HPDE6-E6E7 (cell line): Measurements from ENCODE around the gene NSUN5.
"Not testable (repeated sequence)": the region's sequence is repeated elsewhere in the genome, so short reads cannot be mapped to it uniquely, and the experiment has no call there.

Source experiments
- DNase-seq: peaks from one replicate; pipeline ENCODE4 v3.0.0; 2011; ENCODE audit warnings: missing footprints; ENCODE audit errors: extremely low spot score

The NSUN5 gene

DNA sequence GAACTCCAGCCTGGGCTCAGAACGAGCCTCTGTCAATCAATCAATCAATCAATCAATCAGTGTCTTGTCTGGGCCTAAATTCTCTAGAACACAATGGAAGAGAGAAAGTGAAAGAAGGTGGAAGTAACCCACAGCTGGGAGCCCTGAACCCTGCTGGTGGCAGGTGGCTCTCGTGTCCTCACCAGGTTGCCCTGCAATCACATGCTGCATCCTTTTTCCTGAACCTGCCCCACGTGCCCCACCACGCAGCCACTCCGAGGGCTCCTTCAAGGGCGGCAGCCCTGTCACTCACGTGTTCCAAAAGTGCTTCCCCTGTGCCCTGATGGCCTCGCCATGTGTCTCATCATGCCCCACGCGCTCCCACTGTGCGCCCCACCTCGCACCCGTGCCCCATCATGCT lies 18.8 kb upstream of the NSUN5 start:
- DNase-seq, result not testable (repeated sequence)

- DNase-seq, result not testable (repeated sequence)
These were observed 16.8 kb upstream of the NSUN5 start for GRCh38 chr7:73325424-73325823.

DNA sequence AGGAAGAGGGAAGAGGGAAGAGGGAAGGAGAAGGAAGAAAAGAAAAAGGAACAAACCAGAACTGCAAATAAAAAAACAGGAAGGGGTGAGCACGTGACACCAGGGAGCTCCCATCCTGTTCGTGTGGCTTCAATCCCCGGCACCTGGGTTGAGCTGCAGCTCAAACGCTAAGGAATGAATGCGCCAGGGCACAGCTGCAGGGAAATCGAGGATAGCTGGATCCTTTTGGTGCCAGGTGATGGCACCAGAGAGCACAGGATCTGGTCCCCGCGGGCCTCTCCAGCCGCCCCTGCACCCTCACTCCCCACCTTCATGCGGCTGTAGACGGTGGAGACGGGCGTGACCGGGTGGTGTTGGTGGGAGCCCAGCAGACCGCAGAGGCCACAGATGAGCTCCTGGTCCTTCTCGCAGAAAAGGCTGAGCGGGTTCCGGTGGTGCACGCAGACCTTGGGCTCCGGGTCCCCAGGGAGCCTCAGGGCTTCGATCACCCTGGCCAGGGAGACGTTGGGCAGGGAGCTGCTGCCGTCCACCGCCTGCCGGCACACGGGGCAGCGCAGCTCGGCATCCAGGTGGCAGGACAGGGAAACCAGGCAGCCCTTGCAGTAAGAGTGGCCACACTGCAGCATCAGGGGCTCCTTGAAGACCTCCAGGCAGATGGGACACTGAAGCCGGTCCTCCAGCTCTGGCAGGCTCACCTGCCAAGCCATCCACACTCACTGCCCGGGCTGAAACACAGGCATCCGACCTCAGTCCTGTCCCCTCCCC lies 15.6 kb upstream of the NSUN5 start:
- peak; percentile 53 for DNase-seq

- DNase-seq, result not testable (repeated sequence)
These were observed 14.9 kb upstream of the NSUN5 start for GRCh38 chr7:73323434-73324080.

DNA sequence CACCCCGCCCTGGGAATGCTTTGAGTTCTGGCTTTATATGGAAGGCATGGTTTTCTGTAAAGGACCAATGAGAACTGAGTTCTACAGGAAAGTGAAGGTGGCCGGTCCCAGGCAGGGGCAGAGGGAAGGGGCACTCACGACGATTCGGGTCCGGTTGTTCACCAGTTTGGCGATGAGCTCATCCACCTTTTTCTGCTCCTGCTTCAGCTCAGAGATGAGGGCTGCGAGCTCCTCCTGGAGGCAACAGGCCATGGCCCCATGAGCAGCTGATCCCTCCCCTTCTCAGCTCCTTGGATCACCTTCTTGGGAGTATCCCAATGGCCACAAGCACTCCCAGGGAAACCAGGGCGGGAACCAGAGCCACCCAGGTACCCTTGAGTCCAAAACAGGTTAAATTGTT lies 11.4 kb upstream of the NSUN5 start:
- DNase-seq, result not testable (repeated sequence)

- not testable (repeated sequence) for DNase-seq
These were observed 10.9 kb upstream of the NSUN5 start for GRCh38 chr7:73319541-73319940.

DNA sequence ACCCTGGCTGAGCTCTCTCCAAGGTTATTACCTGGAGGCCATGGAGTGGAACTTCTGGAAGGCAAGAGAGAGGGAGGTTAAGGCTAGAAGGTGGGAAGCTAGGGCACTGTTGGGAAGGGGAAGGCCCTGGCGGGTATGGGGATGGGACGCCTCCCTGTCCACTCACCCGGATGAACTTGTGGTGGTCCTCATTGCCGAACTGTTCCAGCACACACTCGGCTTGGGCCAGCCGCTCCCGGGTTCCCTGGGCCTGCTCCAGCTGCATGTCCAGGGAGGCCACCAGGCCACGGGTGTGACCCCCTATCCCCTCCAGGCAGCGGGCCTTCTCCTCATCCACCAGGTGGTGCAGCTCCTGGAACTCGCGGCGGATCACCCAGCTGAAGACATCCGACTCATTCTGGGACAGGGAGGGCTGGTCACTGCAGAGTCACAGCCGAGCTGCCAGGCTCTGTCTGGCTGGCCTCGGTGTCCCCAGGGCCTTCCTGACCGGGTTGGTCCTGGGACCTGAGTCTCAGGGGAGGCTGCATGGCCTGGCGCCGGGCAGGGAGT lies 10.1 kb upstream of the NSUN5 start:
- DNase-seq, result not testable (repeated sequence)

- no peak for DNase-seq
These were observed 7.9 kb upstream of the NSUN5 start for GRCh38 chr7:73316521-73316920.

GRCh38 chr7:73314271-73314670 lies 5.6 kb upstream of the NSUN5 start:
- DNase-seq, result no peak

- no peak for DNase-seq
These were observed 4.9 kb upstream of the NSUN5 start for GRCh38 chr7:73313521-73313906.

GRCh38 chr7:73312831-73313520 lies 4.3 kb upstream of the NSUN5 start:
- DNase-seq, result no peak

DNA sequence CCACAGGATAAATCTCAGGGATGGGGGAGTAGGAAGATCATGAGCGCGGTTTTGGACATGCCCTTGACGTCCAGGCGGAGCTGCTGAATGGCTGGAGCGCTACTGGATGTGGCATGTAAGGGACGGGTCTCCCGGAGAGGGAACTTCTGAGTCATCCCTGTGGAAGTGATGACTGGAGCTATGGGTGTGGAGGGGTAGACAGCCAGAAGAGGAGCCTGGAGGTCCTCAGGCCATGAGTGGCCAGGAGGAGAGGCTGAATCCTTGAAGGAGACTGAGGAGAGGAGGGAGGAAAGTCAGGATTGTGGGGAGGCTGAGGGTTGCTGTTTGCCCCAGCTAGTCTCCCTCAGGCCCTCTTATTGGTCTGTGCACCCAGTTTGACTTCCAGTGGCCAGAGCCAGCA lies 2.8 kb upstream of the NSUN5 start:
- not testable (repeated sequence) for DNase-seq

- no peak for DNase-seq
These were observed 457 bp downstream of the NSUN5 start for GRCh38 chr7:73308074-73308664.

DNA sequence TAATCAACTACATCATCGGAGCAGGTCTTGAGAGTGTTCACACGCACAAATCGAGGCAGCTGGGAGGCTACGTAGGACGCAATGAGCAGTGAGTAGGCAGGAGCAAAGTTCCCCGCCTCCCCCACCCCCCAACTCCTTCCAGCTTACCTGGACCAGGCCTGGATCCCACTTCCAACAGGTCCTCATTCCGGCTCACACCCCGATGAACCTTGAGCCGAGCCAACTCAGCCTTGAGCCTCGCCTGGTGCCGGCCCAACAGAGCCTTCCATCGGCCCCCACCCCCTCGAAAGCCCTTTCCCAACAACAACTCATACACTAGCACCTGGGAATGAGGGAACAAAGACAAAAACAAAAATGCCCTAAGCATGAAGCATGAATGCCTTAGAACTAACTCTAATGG lies 1.2 kb downstream of the NSUN5 start:
- DNase-seq, result no peak

DNA sequence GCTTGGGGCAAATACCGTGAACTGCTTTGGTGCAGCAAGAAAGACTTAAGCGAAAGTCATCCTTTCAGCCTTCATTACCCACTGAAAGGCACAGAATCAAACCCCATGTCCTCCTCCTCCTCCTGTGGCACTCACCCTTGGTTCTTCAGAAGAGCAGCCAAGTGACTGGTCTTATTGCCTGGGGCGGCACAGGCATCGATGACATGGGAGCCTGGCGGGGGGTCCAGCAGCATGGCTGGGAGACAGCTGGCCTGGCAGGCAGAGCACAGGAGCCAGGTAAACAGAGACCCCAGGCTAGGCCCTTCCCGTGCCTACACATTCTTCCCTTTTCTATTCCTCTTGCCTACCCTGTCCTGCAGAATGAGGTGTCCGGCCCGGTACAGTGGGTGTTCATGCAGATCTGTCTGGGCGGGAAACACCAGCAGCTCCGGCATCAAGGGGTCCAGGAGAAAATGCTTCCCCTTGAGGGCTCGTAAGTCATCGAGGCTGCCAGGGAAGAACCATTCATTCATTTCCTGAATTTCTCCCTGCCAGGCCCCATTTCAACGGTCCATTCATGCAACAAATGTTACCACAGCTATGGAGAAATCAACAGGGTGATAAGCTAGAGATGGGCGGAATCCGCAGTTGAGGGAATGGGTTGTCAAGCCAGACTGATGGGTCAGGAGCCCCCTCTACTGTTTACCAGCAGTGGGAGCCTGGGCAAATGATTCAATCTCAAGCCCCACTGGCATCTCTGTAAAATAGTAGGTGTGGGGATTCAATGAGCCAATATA lies 3.8 kb downstream of the NSUN5 start:
- not testable (repeated sequence) for DNase-seq

DNA sequence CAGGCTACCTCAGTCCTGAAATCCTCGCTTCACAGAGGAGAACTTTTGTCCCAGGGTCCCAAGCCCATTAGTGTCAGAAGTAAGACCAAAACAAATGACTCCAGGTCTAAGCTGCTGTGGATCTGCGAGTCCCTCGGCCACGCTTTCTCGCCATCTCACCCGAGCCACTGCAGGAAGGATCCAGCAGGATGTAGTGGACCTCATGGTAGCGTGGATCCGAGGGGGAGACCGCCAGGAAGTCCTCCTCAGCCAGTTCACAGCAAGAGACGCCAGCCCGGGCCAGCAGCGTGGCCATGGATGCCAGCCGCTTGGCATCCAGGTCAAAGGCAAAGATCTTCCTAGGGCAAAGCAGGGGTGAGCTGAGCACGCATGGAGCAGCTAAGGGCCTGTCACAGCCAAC lies 4.6 kb downstream of the NSUN5 start:
- no peak for DNase-seq

DNA sequence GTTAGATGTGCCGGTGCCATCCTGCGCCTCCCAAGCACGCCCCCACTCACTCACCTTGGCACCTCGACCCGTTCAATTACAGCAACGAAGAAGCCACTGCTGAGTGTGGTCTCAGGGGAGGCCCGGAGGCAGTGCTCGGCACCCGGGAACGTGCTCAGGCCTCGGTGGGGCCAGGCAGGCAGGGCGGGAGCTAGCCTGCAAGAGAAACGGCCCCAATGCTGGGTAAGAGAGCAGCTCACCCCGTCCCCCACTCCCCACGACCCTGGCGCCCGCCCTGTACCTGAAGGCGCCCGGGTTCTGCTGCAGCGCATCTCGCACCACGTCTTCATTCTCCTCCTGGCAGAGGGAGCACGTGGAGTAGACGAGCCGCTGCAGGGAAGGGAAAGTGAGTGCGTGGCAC lies 5.1 kb downstream of the NSUN5 start:
- DNase-seq, result no peak

GRCh38 chr7:73302846-73303245 lies 5.8 kb downstream of the NSUN5 start:
- not testable (repeated sequence) for DNase-seq

GRCh38 chr7:73301108-73301507 lies 7.5 kb downstream of the NSUN5 start:
- not testable (repeated sequence) for DNase-seq

GRCh38 chr7:73299812-73300211 lies 8.8 kb downstream of the NSUN5 start:
- not testable (repeated sequence) for DNase-seq

DNA sequence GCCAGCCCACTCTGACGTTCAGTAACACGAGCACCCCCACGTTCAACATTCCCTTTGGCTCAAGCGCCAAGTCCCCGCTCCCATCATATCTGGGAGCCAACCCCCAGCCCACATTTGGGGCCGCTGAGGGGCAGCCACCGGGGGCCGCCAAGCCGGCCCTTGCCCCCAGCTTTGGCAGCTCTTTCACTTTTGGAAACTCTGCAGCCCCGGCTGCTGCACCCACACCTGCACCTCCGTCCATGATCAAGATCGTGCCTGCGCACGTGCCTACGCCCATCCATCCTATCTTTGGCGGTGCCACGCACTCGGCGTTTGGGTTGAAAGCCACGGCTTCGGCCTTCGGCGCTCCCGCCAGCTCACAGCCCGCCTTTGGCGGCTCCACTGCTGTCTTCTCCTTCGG lies 10.9 kb downstream of the NSUN5 start:
- not testable (repeated sequence) for DNase-seq
